PFSK-1 (cell line): Measurements from ENCODE around the gene CHD6.

ENCODE experiments used
- FOXP2 ChIP-seq: optimal IDR thresholded peaks from 2 replicates; pipeline ENCODE3; 2011; ENCODE audit warnings: borderline replicate concordance, control low read depth, inconsistent platforms; ENCODE audit not compliant: insufficient read depth; ENCODE audit errors: extremely low read length, extremely low read depth
- POLR2AphosphoS5 ChIP-seq: IDR thresholded peaks from 2 replicates; pipeline ENCODE4 v1.6.1; 2012; ENCODE audit warnings: low read depth, mild to moderate bottlenecking, control low read depth, low read length, moderate library complexity
- SIN3A ChIP-seq: IDR thresholded peaks from 2 replicates; pipeline ENCODE4 v1.6.1; 2012; ENCODE audit warnings: mild to moderate bottlenecking, low read length, moderate library complexity, borderline replicate concordance; ENCODE audit not compliant: insufficient read depth
- TAF1 ChIP-seq: IDR thresholded peaks from 2 replicates; pipeline ENCODE4 v1.6.1; 2012; ENCODE audit warnings: low read length, control low read depth, borderline replicate concordance; ENCODE audit not compliant: insufficient read depth
- TF ChIP-seq, protein P1 (sequence below), 2 experiments: IDR thresholded peaks; 2 replicates each; pipeline versions ENCODE4 v1.6.1 to v1.8.0; 2011 to 2012; ENCODE audit warnings: low read depth in 2 of 2, low read length in 2 of 2, control low read depth in 1 of 2, inconsistent platforms in 1 of 2, mild to moderate bottlenecking in 1 of 2, moderate library complexity in 1 of 2; ENCODE audit not compliant: insufficient read depth in 1 of 2

DNA sequence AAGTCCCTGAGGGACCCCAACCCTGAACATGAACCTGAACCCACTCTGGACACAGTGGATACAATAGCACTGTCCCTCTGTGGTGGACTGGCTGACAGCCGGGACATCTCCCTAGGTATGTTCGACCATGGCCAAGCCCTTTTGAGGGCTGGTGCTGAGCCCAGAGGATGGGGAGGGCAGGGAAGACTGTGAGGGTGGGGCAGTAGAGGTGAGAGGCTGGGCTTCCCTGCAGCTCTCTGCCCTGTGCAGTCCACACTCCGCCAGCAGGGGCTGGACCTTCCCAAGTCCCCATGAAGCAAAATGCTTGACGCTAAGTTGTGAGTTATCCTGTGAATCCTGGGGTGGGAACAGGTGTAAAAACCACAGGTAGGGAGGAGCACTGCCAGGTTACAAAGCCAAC lies 266.1 kb downstream of the CHD6 start:
- TF ChIP-seq POLR2AphosphoS5 (no peak), SIN3A (no peak), TAF1 (no peak), FOXP2 (no peak)
- TF ChIP-seq, protein P1, sequence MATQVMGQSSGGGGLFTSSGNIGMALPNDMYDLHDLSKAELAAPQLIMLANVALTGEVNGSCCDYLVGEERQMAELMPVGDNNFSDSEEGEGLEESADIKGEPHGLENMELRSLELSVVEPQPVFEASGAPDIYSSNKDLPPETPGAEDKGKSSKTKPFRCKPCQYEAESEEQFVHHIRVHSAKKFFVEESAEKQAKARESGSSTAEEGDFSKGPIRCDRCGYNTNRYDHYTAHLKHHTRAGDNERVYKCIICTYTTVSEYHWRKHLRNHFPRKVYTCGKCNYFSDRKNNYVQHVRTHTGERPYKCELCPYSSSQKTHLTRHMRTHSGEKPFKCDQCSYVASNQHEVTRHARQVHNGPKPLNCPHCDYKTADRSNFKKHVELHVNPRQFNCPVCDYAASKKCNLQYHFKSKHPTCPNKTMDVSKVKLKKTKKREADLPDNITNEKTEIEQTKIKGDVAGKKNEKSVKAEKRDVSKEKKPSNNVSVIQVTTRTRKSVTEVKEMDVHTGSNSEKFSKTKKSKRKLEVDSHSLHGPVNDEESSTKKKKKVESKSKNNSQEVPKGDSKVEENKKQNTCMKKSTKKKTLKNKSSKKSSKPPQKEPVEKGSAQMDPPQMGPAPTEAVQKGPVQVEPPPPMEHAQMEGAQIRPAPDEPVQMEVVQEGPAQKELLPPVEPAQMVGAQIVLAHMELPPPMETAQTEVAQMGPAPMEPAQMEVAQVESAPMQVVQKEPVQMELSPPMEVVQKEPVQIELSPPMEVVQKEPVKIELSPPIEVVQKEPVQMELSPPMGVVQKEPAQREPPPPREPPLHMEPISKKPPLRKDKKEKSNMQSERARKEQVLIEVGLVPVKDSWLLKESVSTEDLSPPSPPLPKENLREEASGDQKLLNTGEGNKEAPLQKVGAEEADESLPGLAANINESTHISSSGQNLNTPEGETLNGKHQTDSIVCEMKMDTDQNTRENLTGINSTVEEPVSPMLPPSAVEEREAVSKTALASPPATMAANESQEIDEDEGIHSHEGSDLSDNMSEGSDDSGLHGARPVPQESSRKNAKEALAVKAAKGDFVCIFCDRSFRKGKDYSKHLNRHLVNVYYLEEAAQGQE (IDR thresholded peaks at IDR 0.05; ENCODE audit: insufficient read depth in 1 of 2, low read depth in 2 of 2, low read length in 2 of 2): no peak
